HT-29 (cell line): ENCODE results near the gene FOXC1. TPM values are rescaled to one million over a fixed set of nuclear protein-coding genes. Genes with fewer than 3 reads are reported as not detected.

Source experiments
- DNase-seq: peaks from one replicate; pipeline ENCODE4 v3.0.0-alpha.2; 2015; ENCODE audit warnings: low spot score
- total RNA-seq: library from RNA; depleted of rRNA; stranded (reverse); fragments of >200 nt; shearing (Covaris generic); gene quantifications from 2 replicates; pipeline ENCODE4 v1.2.3, GENCODE V29; 2014

Gene FOXC1
- total RNA-seq, 1 experiment from 2014 or later = 13.9 TPM

GRCh38 chr6:1600063-1600763 lies 9.5 kb upstream of the FOXC1 start:
- DNase-seq = no peak

- DNase-seq = no peak
Measured at GRCh38 chr6:1600764-1601157, 9.0 kb upstream of the FOXC1 start.

- no peak for DNase-seq
Measured at GRCh38 chr6:1601158-1602048, 8.3 kb upstream of the FOXC1 start.

- DNase-seq = no peak
Measured at GRCh38 chr6:1602049-1602713, 7.5 kb upstream of the FOXC1 start.

GRCh38 chr6:1603708-1604107 lies 6.0 kb upstream of the FOXC1 start:
- no peak for DNase-seq

- DNase-seq = peak; percentile 83
Measured at GRCh38 chr6:1604158-1605003, 5.3 kb upstream of the FOXC1 start.

- DNase-seq = no peak
Measured at GRCh38 chr6:1605004-1605892, 4.5 kb upstream of the FOXC1 start.

- DNase-seq = no peak
Measured at GRCh38 chr6:1605893-1606779, 3.6 kb upstream of the FOXC1 start.

- no peak for DNase-seq
Measured at GRCh38 chr6:1606780-1607515, 2.8 kb upstream of the FOXC1 start.

GRCh38 chr6:1607516-1608221 lies 2.0 kb upstream of the FOXC1 start:
- no peak for DNase-seq

GRCh38 chr6:1608222-1609040 lies 1.3 kb upstream of the FOXC1 start:
- no peak for DNase-seq

GRCh38 chr6:1609041-1609647 lies 571 bp upstream of the FOXC1 start:
- DNase-seq = peak; percentile 33

- DNase-seq = peak; percentile 53
Measured at GRCh38 chr6:1610497-1611321, 994 bp downstream of the FOXC1 start.

- peak; percentile 43 for DNase-seq
Measured at GRCh38 chr6:1611322-1611571, 1.5 kb downstream of the FOXC1 start.

GRCh38 chr6:1611572-1612298 lies 2.0 kb downstream of the FOXC1 start:
- DNase-seq = peak; percentile 56
